GM19025 (cell line): Measurements from ENCODE around the gene GPC6.
"Not testable (repeated sequence)": the region's sequence is repeated elsewhere in the genome, so short reads cannot be mapped to it uniquely, and the experiment has no call there.

ENCODE experiments used
- ATAC-seq: cut with Tn5 transposase; IDR thresholded peaks from one replicate; pipeline ENCODE4 v1.9.1; 2021; ENCODE audit warnings: mild to moderate bottlenecking, low read depth, moderate library complexity; ENCODE audit not compliant: unreplicated experiment

Gene GPC6

DNA sequence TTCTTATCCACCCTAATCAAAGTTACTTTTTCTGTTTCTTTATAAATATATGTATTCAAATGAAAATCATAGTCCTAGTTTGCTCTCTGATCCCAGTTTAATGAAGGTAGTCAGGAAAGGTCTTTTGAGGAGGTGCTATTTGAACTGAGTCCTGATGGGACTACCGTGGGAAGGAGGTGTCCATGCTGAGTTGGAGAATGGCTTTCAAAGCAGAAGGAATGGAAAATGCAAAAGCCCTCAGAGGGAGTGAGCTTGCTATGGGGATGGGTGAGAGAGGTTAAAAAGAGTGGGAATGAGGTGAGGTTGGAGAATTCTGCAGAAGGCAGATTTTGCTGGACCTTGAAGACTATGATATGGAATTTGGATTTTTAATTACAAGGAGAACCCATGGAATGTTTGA is 193.6 kb downstream of the GPC6 start:
- ATAC-seq, result no peak

DNA sequence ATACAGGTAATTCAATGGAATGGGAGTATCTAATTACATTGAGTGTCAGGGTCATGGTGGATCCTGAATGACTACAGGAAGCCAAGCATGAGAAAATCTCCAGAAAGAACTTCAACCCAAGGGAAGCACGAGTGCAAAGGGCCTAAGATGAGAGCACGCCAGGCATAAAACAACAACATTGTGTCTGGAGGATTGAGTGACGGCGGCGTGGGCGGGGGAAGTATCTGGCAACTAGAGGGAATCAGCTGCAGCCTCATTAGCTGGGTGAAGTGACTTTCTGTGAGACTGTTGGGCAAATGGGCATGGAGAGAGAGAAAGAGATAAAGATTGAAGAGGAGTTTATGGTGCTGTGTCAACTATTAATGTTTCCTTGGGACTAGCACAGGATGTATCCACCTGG is 194.3 kb downstream of the GPC6 start:
- ATAC-seq, result no peak

DNA sequence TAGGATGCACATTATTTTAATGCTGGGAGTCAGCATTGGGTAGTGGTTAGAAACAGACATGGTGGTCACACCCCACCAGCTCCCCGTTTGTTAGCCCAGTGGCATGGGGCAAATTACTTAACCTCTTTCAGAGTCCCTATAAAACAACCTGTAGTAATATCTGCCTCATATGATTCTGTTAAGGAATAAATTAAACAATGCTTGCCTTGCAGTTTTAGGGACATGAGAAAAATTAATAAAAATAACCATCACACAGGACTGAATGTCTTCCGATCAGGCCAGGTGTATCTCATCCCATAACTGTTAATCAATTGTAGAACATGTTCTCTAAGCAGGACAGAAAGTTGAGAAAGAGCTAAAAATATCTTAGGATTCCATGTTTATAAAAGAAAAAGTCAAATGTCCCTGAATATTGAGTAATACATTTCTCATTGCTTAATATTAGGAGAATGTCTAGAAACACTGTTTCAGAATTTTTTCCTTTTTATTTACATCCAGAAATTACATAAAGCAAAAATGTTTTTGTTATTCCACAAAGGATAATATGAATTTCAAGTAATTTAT is 196.5 kb downstream of the GPC6 start:
- ATAC-seq, result no peak

DNA sequence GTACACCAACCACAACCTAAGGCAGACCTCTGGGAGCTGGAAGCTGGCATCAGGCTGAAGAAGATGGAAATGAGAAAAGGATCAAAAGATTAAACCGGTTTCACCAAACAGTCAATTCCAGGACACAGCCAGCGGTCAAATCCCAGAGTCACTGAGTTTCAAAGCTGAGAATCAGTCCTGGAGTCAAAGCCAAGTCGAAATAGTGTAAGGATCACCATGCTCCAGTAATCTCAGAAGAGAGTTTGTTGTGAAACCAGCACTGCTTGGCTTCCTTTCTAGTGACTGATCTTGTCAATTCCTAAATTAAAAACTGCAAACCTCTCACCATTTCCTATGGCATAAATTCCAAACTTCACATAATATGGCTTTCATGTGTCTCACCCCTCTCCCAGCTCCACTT is 198.8 kb downstream of the GPC6 start:
- ATAC-seq, result no peak

DNA sequence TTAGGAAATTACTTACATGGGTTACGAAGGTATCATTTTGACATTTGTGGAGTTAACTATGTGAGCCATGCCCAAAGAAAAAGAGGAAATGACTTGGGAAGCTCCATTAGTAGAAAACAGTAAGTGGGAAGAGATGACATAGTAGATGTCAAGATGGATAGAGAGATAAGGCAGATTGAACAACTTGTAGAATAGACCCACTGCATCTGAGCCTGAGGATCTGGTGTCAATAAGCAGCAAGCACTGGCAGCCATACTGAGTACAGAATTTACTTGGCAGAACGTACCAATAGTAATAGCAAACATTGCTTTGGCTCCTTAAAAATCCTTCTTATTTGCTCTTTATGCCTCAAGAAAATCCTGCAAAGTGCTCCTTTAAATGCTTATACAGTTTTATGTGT is 203.8 kb downstream of the GPC6 start:
- ATAC-seq, result no peak

DNA sequence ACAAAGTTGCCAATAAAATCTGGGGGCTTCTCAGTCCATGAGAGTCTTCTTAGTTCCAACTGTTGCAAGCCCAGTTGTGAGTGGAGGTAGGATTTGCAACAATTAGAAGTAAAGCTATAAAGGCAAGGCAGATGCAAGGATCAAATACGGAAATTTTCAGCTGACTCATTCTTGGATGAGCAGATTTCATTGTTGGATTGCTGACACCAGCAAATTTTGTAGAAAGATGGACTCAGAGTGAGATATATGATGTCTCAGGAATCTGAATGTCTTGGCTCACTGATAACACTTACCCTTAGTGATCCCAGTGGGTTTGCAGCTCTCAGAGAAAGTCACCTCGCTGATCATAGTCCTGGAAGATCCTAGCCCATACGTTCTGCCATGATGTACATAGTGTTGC is 209.0 kb downstream of the GPC6 start:
- no peak for ATAC-seq

DNA sequence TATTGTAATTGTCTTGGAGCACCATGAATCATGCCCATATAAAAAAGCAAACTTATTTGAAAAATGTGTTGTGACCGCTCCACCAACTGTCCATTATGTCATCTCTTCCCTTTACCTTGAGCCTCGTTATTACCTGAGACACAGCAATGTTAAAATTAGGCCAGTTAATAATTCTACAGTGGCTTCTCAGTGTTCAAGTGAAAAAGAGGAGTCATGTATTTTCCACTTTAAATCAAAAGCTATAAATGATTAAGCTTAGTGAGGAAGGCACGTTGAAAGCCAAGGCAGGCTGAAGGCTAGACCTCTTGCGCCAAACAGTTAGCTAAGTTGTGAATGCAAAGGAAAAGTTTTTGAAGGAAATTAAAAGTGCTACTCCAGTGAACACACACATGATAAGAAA is 210.5 kb downstream of the GPC6 start:
- no peak for ATAC-seq

DNA sequence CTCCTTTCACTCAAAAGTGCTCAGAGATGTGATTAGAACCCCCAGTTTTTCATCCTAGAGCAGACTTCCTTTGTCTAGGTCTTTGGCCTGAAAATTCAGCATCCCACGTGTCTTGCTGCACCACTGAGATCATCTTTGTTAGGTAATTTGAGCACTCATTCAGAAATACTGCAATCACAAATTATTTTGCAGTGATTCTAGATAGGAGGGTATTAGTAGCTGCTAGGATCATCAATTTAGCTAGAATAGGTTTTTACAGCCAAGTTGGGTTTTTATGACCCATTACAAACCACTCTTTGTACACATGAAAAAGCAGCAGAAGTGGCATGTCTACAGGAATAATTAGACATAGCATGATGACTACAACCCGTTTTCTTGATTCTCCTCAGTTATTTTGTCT is 219.6 kb downstream of the GPC6 start:
- no peak for ATAC-seq

DNA sequence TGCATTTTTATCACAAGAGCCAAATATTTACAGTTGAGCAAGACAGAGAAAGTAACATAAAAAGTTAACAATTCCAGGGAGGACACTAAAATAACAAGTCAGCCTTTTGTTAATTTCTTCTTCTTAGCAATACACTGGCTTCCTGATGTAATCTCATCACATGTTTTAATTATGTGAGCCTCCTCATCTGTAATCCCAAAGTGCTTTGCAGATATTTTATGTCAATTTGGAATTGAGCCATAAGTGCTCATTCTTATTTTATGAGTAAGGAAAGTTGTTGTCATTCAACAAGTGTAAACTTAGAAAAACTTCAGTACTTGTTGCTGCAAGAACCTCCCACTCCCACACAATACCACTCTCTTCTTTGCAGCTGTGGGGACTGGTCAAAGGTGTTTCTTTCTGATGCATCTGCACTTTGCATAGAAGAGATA is 223.6 kb downstream of the GPC6 start:
- ATAC-seq, result no peak

DNA sequence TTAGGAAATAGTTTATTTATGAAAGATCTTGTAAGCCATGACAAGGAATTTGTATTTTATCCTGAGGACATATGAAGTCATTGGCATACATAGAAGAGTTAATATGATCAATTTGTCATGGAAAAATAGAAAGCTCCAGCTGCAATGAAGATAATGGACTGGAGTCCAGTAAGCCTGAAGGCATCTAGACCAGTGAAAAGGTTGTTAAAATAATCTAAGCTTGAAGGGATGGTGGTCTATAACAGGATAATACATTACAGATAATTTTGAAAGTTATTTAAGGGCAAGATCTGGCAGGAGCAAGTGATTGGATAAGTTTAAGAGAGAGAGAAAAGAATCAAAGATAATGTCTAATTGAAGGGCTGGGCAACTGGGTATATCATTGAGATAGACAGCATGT is 224.2 kb downstream of the GPC6 start:
- no peak for ATAC-seq

DNA sequence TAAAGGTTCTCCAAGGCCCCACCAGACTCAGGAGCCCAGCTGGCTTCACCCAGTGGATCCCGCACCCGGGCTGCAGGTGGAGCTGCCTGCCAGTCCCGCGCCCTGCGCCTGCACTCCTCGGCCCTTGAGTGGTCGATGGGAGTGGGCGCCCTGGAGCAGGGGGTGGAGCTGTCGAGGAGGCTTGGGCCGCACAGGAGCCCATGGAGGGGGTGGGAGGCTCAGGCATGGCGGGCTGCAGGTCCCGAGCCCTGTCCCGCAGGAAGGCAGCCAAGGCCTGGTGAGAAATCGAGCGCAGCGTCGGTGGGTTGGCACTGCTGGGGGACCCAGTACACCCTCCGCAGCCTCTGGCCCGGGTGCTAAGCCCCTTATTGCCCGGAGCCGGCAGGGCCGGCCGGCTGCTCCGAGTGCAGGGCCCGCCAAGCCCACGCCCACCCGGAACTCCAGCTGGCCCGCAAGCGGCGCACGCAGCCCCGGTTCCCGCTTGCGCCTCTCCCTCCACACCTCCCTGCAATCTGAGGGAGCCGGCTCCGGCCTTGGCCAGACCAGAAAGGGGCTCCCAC is 228.1 kb downstream of the GPC6 start:
- ATAC-seq, result not testable (repeated sequence)

DNA sequence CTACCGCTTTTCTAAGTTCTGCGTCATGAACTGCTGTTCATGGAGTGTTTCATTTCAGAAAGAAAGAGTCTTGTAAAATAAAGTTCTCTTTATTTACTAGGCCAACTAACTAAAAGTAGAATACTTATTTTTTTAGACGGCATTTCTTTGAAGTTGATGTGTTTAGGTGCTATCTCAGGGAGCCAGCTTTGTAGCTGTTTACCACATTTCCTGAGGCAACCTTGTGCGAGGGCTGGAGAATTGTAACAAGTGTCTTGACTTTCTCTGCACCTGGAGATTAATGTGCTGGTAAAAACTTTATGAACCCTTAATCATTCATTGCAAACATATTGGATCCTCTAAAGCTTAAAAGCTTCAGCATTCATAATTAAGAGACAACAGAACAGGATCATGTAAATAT is 229.3 kb downstream of the GPC6 start:
- no peak for ATAC-seq

DNA sequence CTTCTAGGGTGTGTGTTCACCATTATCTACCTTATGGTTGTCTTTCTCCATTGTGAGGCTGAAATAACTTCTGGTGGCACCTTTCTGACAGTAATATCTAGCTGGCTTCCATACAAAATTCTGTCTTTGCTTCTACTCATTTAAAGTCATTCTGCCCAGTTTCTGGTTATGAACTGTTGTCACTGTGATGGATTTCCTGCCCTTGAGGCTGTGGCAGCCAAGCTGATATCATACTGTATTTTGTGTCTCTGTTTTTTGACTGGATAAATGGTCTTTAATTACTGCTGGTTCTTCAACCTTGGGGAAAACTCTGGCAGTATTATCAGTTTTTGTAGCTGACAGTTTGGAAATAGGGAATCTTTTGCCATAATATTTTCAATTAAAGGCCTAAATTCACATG is 233.4 kb downstream of the GPC6 start:
- ATAC-seq, result no peak

DNA sequence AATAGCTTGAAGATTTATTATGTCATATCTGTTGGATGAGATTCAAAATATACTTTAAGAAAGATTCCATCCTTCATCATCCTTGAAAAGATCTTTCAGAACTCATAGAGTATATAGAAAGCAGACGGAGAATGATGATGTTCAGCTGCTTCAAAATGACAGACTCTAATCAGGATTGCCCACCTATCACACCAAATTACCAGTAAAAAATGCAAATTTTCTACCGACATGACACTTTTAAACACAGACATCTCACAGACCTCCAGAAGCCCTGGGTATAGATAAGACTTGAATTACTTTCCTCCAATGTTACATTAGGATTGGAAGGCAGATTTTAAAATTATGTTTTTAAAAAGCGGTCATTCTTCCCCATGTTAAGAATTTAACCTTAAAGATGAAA is 235.5 kb downstream of the GPC6 start:
- no peak for ATAC-seq

DNA sequence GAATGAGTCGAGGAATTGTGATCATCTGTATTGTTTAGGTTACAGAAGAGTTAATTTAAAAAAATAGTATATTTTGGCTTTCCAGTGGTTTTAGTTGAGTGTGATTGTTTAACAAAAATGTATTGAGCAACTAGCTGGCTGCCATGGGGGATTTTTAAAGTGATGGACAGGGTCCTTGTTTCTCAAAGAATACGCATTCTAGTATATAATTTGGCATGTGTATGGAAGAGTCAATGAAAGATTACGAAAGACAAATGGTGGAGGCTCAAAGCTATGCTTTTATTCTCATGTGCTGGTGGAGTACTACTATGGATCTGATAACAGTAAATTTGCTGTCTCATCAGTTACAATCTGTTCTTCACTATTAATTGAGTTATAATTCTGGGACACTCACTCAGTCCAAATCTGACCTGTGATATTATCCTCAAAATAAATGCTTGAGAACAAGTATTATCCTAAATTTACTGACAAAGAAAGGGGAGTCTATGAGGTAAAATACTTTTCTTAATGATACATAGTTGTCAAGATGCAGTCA is 240.0 kb downstream of the GPC6 start:
- ATAC-seq, result no peak

DNA sequence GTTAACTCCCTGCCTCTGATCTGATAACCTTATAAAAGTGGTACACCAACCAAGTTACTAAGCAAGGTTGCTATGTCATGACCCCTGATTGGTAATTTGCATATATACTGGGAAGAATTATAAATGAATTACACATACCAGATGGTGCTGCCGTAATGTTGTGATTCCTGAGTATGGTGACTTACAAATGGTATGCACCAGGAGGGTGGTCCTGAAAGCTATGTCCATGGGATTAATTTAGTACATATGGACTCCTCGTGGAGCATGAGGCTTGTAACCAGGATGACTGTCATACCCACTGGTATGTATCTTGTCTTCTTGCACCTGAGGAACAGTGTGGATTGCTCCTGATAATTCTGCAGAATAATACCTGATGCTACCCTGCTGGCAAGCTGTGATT is 240.6 kb downstream of the GPC6 start:
- ATAC-seq, result no peak

DNA sequence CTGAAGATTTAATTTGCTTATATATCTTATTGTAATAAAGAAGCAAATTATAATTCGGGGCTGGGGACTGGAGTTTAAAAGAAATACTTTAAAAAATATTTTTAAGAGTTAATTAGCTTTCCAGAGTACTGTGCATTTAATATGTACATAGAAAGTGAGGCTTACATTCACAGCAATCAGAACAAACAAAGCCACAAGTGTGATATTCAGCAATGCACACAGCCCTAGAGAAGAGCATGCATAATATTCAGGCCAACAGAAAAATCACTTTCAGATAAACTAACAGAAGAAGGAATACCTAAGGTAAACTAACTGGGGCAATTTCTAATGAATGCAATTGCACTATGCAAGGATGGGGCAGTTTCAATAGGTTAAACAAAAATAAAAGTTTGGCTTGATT is 241.8 kb downstream of the GPC6 start:
- no peak for ATAC-seq

DNA sequence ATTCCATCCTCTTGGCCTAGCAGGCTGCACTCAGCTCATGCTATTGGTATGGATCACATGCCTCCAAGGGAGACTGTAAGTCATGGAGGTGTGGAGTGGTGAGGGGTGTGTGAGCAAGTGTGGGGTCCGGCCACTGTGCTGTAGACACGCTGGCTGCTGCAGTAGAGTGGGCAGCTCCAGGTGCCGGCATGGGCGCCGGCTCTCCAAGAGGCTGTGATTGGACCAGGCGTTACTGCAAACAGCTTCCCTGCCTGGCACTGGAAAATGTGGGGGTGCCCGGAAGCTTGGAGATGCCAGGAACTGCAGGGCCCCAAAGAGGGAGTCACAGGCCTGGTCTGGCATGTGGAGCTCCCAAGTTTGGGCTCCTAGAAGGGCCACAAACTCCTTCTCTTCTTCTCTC is 245.7 kb downstream of the GPC6 start:
- ATAC-seq, result no peak

DNA sequence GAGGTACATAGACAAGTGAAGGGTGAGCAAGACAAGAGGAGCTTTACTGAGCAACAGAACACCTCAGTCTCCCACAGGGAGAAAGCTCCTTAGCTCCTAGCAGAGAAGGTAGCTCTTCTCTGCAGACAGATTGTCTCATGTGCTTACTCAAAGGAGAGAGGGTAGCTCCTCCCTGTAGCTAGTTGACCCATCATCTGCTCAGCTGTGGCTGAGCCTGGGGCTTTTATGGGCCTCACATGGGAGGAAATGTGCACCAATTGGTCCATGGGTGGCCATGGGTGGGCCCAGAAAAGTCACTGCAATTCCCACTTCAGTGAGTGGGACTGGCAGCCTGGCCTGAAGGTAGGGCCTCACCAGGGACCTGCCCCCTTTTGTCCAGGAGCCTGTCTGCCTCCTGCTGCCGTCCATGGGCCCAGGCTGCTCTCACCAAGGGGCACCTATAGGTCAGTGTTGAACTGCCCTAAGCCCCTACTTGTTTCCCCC is 246.2 kb downstream of the GPC6 start:
- no peak for ATAC-seq

DNA sequence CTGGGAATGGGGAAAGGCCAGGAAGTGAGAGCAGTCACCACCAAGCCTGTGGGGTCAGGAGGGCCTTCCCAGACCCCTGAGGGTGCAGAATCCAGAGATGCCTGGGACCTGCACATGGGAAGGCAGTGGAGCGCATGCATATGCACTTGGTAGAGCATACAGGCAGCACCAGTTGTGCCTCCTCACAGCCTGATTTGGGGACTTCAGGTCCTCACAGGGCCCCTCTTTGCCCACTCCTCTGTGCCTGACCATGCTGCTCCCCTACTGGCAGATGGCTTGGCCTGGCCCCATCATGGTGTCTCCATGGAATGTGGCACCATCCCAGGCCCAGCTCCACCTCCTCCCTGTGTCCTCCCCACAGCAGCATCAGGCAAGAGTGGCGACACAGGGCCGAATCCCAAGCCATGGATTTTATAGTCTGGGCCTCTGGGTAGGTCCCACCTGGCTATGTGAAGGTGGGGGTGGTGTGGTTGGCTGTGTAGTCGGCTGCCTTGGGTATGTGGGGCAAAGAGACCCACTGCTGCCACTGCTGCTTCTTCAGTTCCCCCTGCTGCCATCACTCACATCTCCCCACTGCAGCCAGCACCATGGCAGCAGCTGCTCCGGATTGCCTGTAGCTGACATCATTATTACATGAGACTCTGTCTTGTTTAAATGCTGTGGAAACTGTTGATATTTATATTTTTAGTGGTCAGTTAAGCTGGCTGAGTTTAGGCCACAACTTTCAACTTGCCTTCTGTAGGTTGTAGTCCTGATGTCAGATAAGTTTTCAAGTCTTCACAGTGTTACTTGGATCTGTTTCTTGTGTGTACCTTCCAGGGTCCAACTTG is 247.0 kb downstream of the GPC6 start:
- ATAC-seq, result no peak

DNA sequence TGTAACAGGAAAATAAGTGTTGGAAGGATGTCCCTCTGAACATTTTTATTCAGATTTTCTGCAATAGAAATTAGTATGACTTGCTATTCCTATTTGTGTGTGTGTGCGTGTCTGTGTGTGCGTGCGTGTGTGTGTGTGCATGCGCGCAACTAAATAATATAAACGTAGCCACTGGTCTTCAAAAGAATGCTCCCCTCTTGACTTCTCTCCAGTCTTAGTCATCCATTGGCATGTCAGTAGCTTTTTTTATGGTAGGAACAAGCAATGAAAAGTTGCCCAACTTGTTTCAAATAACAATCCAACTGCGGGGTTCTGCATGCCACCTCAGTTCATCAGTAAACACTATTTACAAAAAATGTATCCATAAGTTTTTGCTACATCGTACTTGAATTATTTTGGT is 249.6 kb downstream of the GPC6 start:
- ATAC-seq, result no peak

DNA sequence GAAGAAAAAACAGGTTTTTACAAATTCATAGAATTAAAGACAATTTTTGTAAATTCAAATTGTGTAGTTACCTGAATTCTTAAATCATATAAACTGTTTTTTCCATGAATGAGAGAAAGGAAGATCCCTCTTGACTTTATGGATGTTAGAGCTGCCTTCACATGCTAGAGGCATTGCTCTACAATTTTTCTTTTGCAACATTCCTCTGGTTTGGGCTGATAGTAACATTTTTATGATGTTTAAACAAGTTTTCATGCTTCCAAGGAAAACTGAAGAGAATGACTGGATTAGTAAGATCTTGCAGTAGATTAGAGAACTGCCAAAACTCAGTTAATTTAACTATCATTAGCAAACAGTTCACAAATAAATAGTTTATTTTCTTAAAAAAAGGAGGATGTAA is 250.6 kb downstream of the GPC6 start:
- ATAC-seq, result no peak
